ENCODE measurements around the gene MRTO4.

MRTO4 gene

DNA sequence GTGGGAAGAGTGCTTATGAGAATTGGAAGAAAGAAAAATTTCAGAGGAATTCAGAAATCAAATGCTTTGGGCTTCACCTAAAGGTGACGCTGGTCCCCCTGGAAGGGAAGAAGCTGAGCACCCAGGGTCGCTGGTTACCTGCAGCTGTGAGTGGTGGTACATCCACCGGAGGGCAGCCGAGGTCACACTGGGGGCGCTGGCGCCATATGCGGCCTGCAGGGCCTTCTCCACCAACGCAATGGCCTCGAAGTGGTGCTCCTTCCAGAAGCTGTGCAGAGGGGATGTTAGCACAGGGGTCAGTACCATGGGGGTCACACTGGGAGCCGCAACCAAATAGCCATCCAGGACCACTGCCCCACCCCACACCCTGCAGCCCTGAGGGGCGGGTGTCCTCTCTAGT lies 54.3 kb downstream of the MRTO4 start:
- no peak for DNase-seq
- in situ Hi-C loops (cut with MboI; ENCODE audit: low pct_unique_long_range_greater_than_20kb, low sequenced_read_pairs), result no loop called here

DNA sequence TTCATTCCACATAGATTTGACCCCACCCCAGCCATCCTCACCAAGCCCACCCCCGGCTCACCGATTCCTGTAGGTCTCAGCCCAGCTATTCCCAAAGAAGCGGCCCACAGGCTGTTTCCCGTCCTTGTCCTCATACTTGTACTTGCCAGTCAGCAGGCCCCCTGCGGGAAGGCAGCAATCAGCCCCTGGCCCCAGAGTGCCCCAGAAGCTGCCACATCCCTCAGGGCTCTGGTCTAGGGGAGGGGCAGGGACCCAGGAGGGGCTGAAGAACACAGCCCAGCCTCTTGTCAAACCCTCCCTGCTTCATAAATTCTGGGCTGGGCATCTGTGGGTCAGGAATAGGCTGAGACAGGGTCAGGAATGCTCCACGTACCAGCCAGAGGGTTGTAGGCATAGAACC lies 55.3 kb downstream of the MRTO4 start:
- no peak for DNase-seq
- in situ Hi-C loops (cut with MboI; ENCODE audit: low pct_unique_long_range_greater_than_20kb, low sequenced_read_pairs), result no loop called here

DNA sequence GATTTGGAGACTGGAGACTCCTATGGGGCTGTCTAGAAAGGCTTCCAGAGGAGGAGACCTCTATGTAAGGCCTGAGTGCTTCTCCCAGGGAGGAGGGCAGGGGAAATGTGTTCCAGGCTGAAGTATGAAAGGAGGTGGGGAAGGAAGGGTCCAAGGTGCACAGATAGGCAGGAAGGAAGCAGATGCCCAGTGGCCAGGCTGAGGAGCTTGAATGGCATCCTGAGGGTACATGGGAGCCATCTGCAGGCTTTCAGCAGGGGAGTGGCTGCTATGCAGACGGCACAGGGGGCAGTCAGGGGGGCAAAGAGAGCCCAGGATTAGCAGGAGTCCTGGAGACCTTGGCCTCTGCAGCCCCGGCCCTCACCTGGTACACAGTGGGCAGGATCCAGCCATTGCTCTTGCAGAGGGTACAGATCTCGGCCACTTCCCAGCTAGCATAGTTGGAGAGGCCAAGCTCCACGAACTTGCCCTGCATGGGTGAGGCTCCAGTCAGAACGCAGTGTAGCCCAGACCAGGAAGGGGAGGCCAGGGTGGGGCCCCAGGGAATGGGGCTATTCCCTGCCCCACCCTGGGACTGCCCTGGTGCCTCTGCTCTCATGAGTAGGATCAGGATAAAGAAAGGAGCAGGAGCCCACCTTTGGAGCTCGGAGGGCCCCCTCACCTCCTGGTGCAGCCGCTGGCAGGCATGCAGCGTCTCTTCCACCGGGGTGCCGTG lies 56.3 kb downstream of the MRTO4 start:
- in situ Hi-C loops (cut with MboI; ENCODE audit: low pct_unique_long_range_greater_than_20kb, low sequenced_read_pairs), result no loop called here
- DNase-seq, result no peak

DNA sequence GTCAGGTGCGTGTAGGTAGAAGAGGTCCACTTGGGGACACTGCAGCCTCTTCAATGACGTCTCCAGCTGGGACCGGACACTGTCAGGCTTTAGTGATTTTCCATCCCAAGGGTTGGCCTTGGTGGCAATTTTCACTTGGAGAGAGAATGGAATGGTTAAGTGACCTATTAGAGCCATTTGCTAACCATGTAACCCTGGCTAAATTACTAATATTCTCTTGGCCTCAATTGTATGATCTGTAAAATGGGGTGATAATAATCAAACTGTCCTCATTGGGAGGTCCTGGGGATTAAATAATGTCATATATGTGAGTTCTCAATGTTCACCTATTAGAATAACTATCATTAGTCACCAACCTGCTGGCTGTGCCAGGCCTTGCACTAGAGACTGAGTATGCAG lies 56.9 kb downstream of the MRTO4 start:
- DNase-seq, result no peak

DNA sequence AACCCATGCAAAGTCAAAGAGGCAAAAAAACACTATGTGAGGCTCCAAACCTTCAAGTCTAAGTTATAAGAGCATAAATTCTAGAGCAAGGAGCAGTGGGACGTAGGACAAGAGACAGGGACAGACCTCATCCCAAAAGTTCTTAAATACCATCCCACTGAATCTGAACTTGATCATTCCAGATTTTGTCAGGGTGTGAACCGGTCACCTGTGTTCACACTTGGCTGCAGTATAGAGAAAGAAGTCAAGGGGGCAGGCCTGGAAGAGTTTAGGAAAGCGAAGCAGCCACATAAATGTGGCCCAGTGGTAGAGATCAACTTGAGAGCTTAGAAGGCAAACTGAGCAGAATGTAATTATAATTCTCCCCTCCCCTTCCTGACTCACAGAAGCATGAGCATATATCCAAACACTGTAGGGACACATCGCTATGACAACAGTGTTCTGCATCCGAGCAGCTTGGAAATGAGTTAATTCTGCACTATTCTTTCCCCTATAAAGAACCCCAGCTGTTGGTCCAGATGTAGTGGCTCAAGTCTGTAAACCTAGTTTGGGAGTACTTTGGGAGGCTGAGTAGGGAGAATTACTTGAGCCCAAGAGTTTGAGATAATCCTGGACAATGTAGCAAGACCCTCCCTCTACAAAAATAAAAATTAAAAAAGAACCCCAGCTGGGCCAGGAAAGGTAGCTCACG lies 57.7 kb downstream of the MRTO4 start:
- in situ Hi-C loops (cut with MboI; ENCODE audit: low pct_unique_long_range_greater_than_20kb, low sequenced_read_pairs), result no loop called here
- no peak for DNase-seq

More for the DNA sequence above, 56.9 kb downstream of the MRTO4 start:
- in situ Hi-C loops (cut with MboI; ENCODE audit: low pct_unique_long_range_greater_than_20kb, low sequenced_read_pairs), result no loop called here

All from KBM-7 (cell line).